ENCODE data around the gene MAGI2. TPM values are rescaled to one million over a fixed set of nuclear protein-coding genes. Genes with fewer than 3 reads are reported as not detected.

MAGI2 gene
- total RNA-seq, 2 donors from 2014 or later = 3.9 to 10.5 TPM

GRCh38 chr7:78141522-78142281 lies 1311.8 kb downstream of the MAGI2 start:
- no peak overlapping the region for H3K27ac ChIP-seq
- no peak for TF ChIP-seq CTCF (IDR thresholded peaks at IDR 0.05)
- TF ChIP-seq POLR2A (IDR thresholded peaks at IDR 0.05) = no peak
- DNase-seq = no peak

GRCh38 chr7:78140109-78140508 lies 1313.4 kb downstream of the MAGI2 start:
- no peak overlapping the region for H3K27ac ChIP-seq
- intact Hi-C loops (cut with DNase I) = no loop called here
- ATAC-seq (no peak), DNase-seq (no peak)
- WGBS, 2 donors = 62 to 71% methylated on average over 2 of the region's 2 CpGs
- H3K4me3 ChIP-seq = no peak overlapping the region
- no peaks in the 10 kb centered on the region for H3K27me3 ChIP-seq
- no peaks in the 10 kb centered on the region for H3K4me1 ChIP-seq
- no peaks in the 10 kb centered on the region for H3K9me3 ChIP-seq
- no peaks in the 10 kb centered on the region for H3K36me3 ChIP-seq (replicated peaks in 1 of 2; ENCODE audit: insufficient read depth in 1 of 2, low read depth in 2 of 2)
- TF ChIP-seq CTCF (IDR thresholded peaks at IDR 0.05) (no peak), POLR2A (IDR thresholded peaks at IDR 0.05) (no peak)

More at GRCh38 chr7:78141522-78142281, 1311.8 kb downstream of the MAGI2 start:
- Histone ChIP-seq H3K36me3 (replicated peaks in 1 of 2; ENCODE audit: insufficient read depth in 1 of 2, low read depth in 2 of 2) (no peaks in the 10 kb centered on the region), H3K4me3 (no peak overlapping the region), H3K9me3 (no peaks in the 10 kb centered on the region), H3K4me1 (no peaks in the 10 kb centered on the region), H3K27me3 (no peaks in the 10 kb centered on the region)
- intact Hi-C loops (cut with DNase I) = no loop called here
- no peak for ATAC-seq
- 84 to 87% methylated on average over 9 of the region's 9 CpGs for whole genome bisulfite sequencing, 2 donors

GRCh38 chr7:78139335-78139734 lies 1314.1 kb downstream of the MAGI2 start:
- Histone ChIP-seq H3K36me3 (replicated peaks in 1 of 2; ENCODE audit: insufficient read depth in 1 of 2, low read depth in 2 of 2) (no peaks in the 10 kb centered on the region), H3K27ac (no peak overlapping the region), H3K9me3 (no peaks in the 10 kb centered on the region), H3K4me1 (no peaks in the 10 kb centered on the region), H3K27me3 (no peaks in the 10 kb centered on the region), H3K4me3 (no peak overlapping the region)
- intact Hi-C loops (cut with DNase I) = no loop called here
- 67 to 69% methylated on average over 3 of the region's 3 CpGs for WGBS, 2 donors
- ATAC-seq = no peak
- TF ChIP-seq POLR2A (IDR thresholded peaks at IDR 0.05) (no peak), CTCF (IDR thresholded peaks at IDR 0.05) (no peak)
- DNase-seq = peak in 1 of 4 donors; percentile 8

GRCh38 chr7:78134774-78135173 lies 1318.7 kb downstream of the MAGI2 start:
- H3K9me3 ChIP-seq = no peaks in the 10 kb centered on the region
- H3K36me3 ChIP-seq (replicated peaks in 1 of 2; ENCODE audit: insufficient read depth in 1 of 2, low read depth in 2 of 2) = no peaks in the 10 kb centered on the region
- H3K4me3 ChIP-seq = no peak overlapping the region
- no peak for TF ChIP-seq CTCF (IDR thresholded peaks at IDR 0.05)
- WGBS, 2 donors = 60 to 71% methylated on average over 11 of the region's 11 CpGs
- no peak for ATAC-seq
- H3K27ac ChIP-seq = no peak overlapping the region
- no peaks in the 10 kb centered on the region for H3K4me1 ChIP-seq
- no peak for DNase-seq
- intact Hi-C loops (cut with DNase I) = no loop called here
- H3K27me3 ChIP-seq = no peaks in the 10 kb centered on the region

- H3K27me3 ChIP-seq = no peaks in the 10 kb centered on the region
- peak; percentile 38 for ATAC-seq
- 21 to 34% methylated on average over 2 of the region's 2 CpGs for WGBS, 2 donors
Measured at GRCh38 chr7:78134256-78134655, 1319.2 kb downstream of the MAGI2 start.

More at GRCh38 chr7:78134256-78134655, 1319.2 kb downstream of the MAGI2 start:
- peak in 6 of 7 experiments; percentile 19 to 57 (median 45) for TF ChIP-seq CTCF (IDR thresholded peaks at IDR 0.05)
- no peak for TF ChIP-seq POLR2A (IDR thresholded peaks at IDR 0.05)
- no peaks in the 10 kb centered on the region for H3K4me1 ChIP-seq
- H3K4me3 ChIP-seq = no peak overlapping the region
- intact Hi-C loops (cut with DNase I) = no loop called here
- H3K27ac ChIP-seq = no peak overlapping the region
- peak in 1 of 4 donors; percentile 12 for DNase-seq
- no peaks in the 10 kb centered on the region for H3K9me3 ChIP-seq
- H3K36me3 ChIP-seq (replicated peaks in 1 of 2; ENCODE audit: insufficient read depth in 1 of 2, low read depth in 2 of 2) = no peaks in the 10 kb centered on the region

Measured in body of pancreas (tissue), 4 donors.